Upper lobe of left lung (tissue), 6 donors: Measurements from ENCODE around the gene NBAS. TPM values are rescaled to one million over a fixed set of nuclear protein-coding genes. Genes with fewer than 3 reads are reported as not detected.

Experiments
- ATAC-seq, 2 donors: fragments of 200-7000 bp; cut with Tn5 transposase; one replicate each; pipeline ENCODE4 v1.9.1; 2022; ENCODE audit warnings: mild to moderate bottlenecking in 2 of 2, moderate library complexity in 2 of 2; ENCODE audit not compliant: low FRiP score in 2 of 2
- DNase-seq, 2 donors: peaks; one replicate each; pipeline ENCODE4 v3.0.0-alpha.2; 2019 to 2020
- H3K27ac ChIP-seq, 4 donors: fragments of 200-600 bp; sonication (generic); one replicate each; pipeline ENCODE4 v1.5.1; 2016 to 2019
- H3K27me3 ChIP-seq, 4 donors: fragments of 200-600 bp; sonication (generic); one replicate each; pipeline ENCODE4 v1.5.1; 2017 to 2019
- H3K36me3 ChIP-seq, 4 donors: fragments of 200-600 bp; sonication (generic); one replicate each; pipeline ENCODE4 v1.5.1; 2016 to 2019
- H3K4me1 ChIP-seq, 4 donors: fragments of 200-600 bp; sonication (generic); one replicate each; pipeline ENCODE4 v1.5.1; 2018 to 2019
- H3K4me3 ChIP-seq, 4 donors: fragments of 200-600 bp; sonication (generic); one replicate each; pipeline ENCODE4 v1.5.1; 2017 to 2019; ENCODE audit warnings: mild to moderate bottlenecking in 2 of 4, moderate library complexity in 1 of 4
- H3K9me3 ChIP-seq, 4 donors: fragments of 200-600 bp; sonication (generic); one replicate each; pipeline ENCODE4 v1.5.1; 2018 to 2019
- CTCF ChIP-seq, 6 experiments: fragments of 450-650 bp in 4 of 6; fragments of 200-600 bp in 2 of 6; sonication (generic) in 2 of 6; IDR thresholded peaks; one replicate each; pipeline ENCODE4 v1.5.1; 2016 to 2019; ENCODE audit warnings: antibody characterized with exemption in 6 of 6
- EP300 ChIP-seq, 4 donors: sonication (generic); formaldehyde crosslinking; IDR thresholded peaks; one replicate each; pipeline ENCODE4 v1.5.1; 2017; ENCODE audit warnings: antibody characterized with exemption in 4 of 4, control low read depth in 2 of 4
- POLR2A ChIP-seq, 4 donors: fragments of 450-650 bp; IDR thresholded peaks; one replicate each; pipeline ENCODE4 v1.5.1; 2016 to 2017; ENCODE audit warnings: antibody characterized with exemption in 4 of 4, mild to moderate bottlenecking in 2 of 4
- POLR2AphosphoS5 ChIP-seq, 2 donors: sonication (generic); formaldehyde crosslinking; IDR thresholded peaks; one replicate each; pipeline ENCODE4 v1.5.1; 2017; ENCODE audit warnings: antibody characterized with exemption in 2 of 2
- WGBS, 2 donors: methylation state at CpG; one replicate each; pipeline ENCODE4 v1.1.5; 2017 to 2018; 5-methylcytosine and 5-hydroxymethylcytosine counted together
- total RNA-seq, 6 donors: library from RNA; depleted of rRNA in 4 of 6; stranded (reverse); fragments of >200 nt in 4 of 6; gene quantifications; one replicate each; pipeline versions ENCODE4 v1.1.0 to v1.2.1, GENCODE V29; 2016 to 2021
- donor health status: DM: no; HTN: no; CAD: no; lungs with moderate emphysema.
- donor health status: DM: no; HTN: yes; CAD: no; lungs with severe emphysema.

NBAS gene
- total RNA-seq, 6 donors from 2014 or later = 33.2 to 75.5 (median 43.1) TPM

- H3K9me3 ChIP-seq = no peaks in the 10 kb centered on the region
- TF ChIP-seq POLR2AphosphoS5 (IDR thresholded peaks at IDR 0.05) (no peak), POLR2A (IDR thresholded peaks at IDR 0.05) (no peak), EP300 (IDR thresholded peaks at IDR 0.05) (no peak), CTCF (IDR thresholded peaks at IDR 0.05) (no peak)
- H3K4me3 ChIP-seq = no peak overlapping the region
- no peak overlapping the region for H3K27ac ChIP-seq
- no peak for DNase-seq
- ATAC-seq = no peak
- 91 to 96% methylated on average over 1 of the region's 1 CpG for WGBS, 2 donors
- no peaks in the 10 kb centered on the region for H3K27me3 ChIP-seq
- H3K36me3 ChIP-seq = peaks cover 0 to 10% (median 3%) of the 10 kb centered on the region in 4 donors
- H3K4me1 ChIP-seq = peaks cover 0 to 5% (median 0%) of the 10 kb centered on the region in 4 donors
Observed at GRCh38 chr2:15176604-15177003, 384.5 kb downstream of the NBAS start.

- Histone ChIP-seq H3K4me3 (no peak overlapping the region), H3K9me3 (no peaks in the 10 kb centered on the region), H3K4me1 (peaks cover 0 to 4% (median 0%) of the 10 kb centered on the region in 4 donors), H3K27me3 (no peaks in the 10 kb centered on the region), H3K27ac (no peak overlapping the region), H3K36me3 (peaks cover 0 to 10% (median 3%) of the 10 kb centered on the region in 4 donors)
- no peak for TF ChIP-seq CTCF (IDR thresholded peaks at IDR 0.05)
- TF ChIP-seq POLR2AphosphoS5 (IDR thresholded peaks at IDR 0.05) = no peak
- TF ChIP-seq POLR2A (IDR thresholded peaks at IDR 0.05) = no peak
- no peak for TF ChIP-seq EP300 (IDR thresholded peaks at IDR 0.05)
- DNase-seq (no peak), ATAC-seq (no peak)
- WGBS, 2 donors = 98 to 100% methylated on average over 2 of the region's 2 CpGs
Observed at GRCh38 chr2:15174567-15174966, 386.6 kb downstream of the NBAS start.

- Histone ChIP-seq H3K9me3 (no peaks in the 10 kb centered on the region), H3K27ac (no peak overlapping the region), H3K36me3 (peaks cover 0 to 10% (median 3%) of the 10 kb centered on the region in 4 donors), H3K27me3 (no peaks in the 10 kb centered on the region), H3K4me1 (peaks cover 0 to 4% (median 0%) of the 10 kb centered on the region in 4 donors), H3K4me3 (no peak overlapping the region)
- ATAC-seq = no peak
- no peak for DNase-seq
- no peak for TF ChIP-seq POLR2AphosphoS5 (IDR thresholded peaks at IDR 0.05)
- WGBS, 2 donors = 91 to 92% methylated on average over 8 of the region's 8 CpGs
Observed at GRCh38 chr2:15173501-15173900, 387.6 kb downstream of the NBAS start.

GRCh38 chr2:15172825-15173224, 388.3 kb downstream of the NBAS start:
- no peak overlapping the region for H3K4me3 ChIP-seq
- ATAC-seq = no peak
- peaks cover 0 to 4% (median 0%) of the 10 kb centered on the region in 4 donors for H3K36me3 ChIP-seq
- no peaks in the 10 kb centered on the region for H3K27me3 ChIP-seq
- DNase-seq = no peak
- TF ChIP-seq POLR2AphosphoS5 (IDR thresholded peaks at IDR 0.05) (no peak), CTCF (IDR thresholded peaks at IDR 0.05) (no peak), EP300 (IDR thresholded peaks at IDR 0.05) (no peak), POLR2A (IDR thresholded peaks at IDR 0.05) (no peak)
- H3K4me1 ChIP-seq = peaks cover 0 to 4% (median 0%) of the 10 kb centered on the region in 4 donors
- H3K27ac ChIP-seq = no peak overlapping the region
- WGBS, 2 donors = 53 to 73% methylated on average over 1 of the region's 1 CpG
- H3K9me3 ChIP-seq = no peaks in the 10 kb centered on the region

GRCh38 chr2:15170070-15170775, 390.9 kb downstream of the NBAS start:
- ATAC-seq = peak in 1 of 2 donors; percentile 22
- Histone ChIP-seq H3K36me3 (peaks cover 0 to 11% (median 0%) of the 10 kb centered on the region in 4 donors), H3K9me3 (no peaks in the 10 kb centered on the region), H3K4me3 (no peak overlapping the region), H3K27me3 (no peaks in the 10 kb centered on the region), H3K27ac (peak overlapping the region; percentile 39 to 72 (median 63)), H3K4me1 (peaks cover 0 to 4% (median 0%) of the 10 kb centered on the region in 4 donors)
- no peak for DNase-seq
- no peak for TF ChIP-seq EP300 (IDR thresholded peaks at IDR 0.05)
- no peak for TF ChIP-seq POLR2AphosphoS5 (IDR thresholded peaks at IDR 0.05)
- no peak for TF ChIP-seq POLR2A (IDR thresholded peaks at IDR 0.05)
- no peak for TF ChIP-seq CTCF (IDR thresholded peaks at IDR 0.05)
- WGBS, 2 donors = 63 to 77% methylated on average over 11 of the region's 11 CpGs
